NCI-H526 treated with DMSO at 0.1 percent for 48 hours (cell line): Measurements from ENCODE around the gene MYOG.

ENCODE experiments used
- DNase-seq: peaks from one replicate; lab custom pipeline; 2025; lab: John Stamatoyannopoulos, UW

Gene MYOG

GRCh38 chr1:203090421-203091198 is 4.8 kb upstream of the MYOG start:
- no peak for DNase-seq

GRCh38 chr1:203089651-203090045 is 3.8 kb upstream of the MYOG start:
- DNase-seq, result no peak

GRCh38 chr1:203089001-203089650 is 3.3 kb upstream of the MYOG start:
- DNase-seq, result no peak

- no peak for DNase-seq
Measured at GRCh38 chr1:203088441-203088840, 2.6 kb upstream of the MYOG start.

GRCh38 chr1:203086992-203087763 is 1.4 kb upstream of the MYOG start:
- DNase-seq, result no peak

GRCh38 chr1:203084588-203085527 is 954 bp downstream of the MYOG start:
- no peak for DNase-seq

GRCh38 chr1:203083463-203083921 is 2.3 kb downstream of the MYOG start:
- no peak for DNase-seq

GRCh38 chr1:203082571-203083462 is 3.0 kb downstream of the MYOG start:
- no peak for DNase-seq

- DNase-seq, result no peak
Measured at GRCh38 chr1:203082231-203082505, 3.6 kb downstream of the MYOG start.

- DNase-seq, result no peak
Measured at GRCh38 chr1:203081465-203082230, 4.2 kb downstream of the MYOG start.

GRCh38 chr1:203080456-203080855 is 5.4 kb downstream of the MYOG start:
- DNase-seq, result no peak

GRCh38 chr1:203078478-203078877 is 7.3 kb downstream of the MYOG start:
- no peak for DNase-seq

GRCh38 chr1:203077956-203078355 is 7.9 kb downstream of the MYOG start:
- DNase-seq, result no peak

- no peak for DNase-seq
Measured at GRCh38 chr1:203077367-203077766, 8.4 kb downstream of the MYOG start.

- DNase-seq, result no peak
Measured at GRCh38 chr1:203076031-203076511, 9.7 kb downstream of the MYOG start.

- no peak for DNase-seq
Measured at GRCh38 chr1:203075236-203076030, 10.4 kb downstream of the MYOG start.

- no peak for DNase-seq
Measured at GRCh38 chr1:203074610-203075009, 11.2 kb downstream of the MYOG start.

- DNase-seq, result no peak
Measured at GRCh38 chr1:203073469-203073868, 12.3 kb downstream of the MYOG start.

GRCh38 chr1:203072911-203073310 is 12.9 kb downstream of the MYOG start:
- no peak for DNase-seq
